Measurements from ENCODE around the gene PLXNC1.
A peak's percentile ranks its signal among the peaks of the same experiment; 100 is the strongest.
"Not testable (repeated sequence)": the region's sequence is repeated elsewhere in the genome, so short reads cannot be mapped to it uniquely, and the experiment has no call there.

The PLXNC1 gene

DNA sequence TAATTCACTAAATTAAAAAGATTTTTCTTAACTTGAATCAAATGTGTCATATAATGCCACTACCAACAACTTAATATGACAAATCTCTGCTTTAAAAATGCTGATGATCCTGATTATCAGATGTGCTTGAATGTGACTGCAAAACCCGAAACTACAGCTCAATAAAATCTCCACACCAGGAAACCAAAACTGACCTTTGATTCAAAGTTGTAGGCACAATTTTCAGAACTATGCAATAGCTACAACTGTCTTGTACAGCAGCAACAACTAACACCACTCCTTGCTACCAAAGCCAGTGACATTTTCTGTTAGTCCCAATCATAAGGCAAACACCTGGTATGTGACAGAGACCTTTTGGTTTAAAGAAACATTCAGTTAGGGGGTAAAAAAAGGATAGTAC is 164.0 kb downstream of the PLXNC1 start:
- no peak for DNase-seq

DNA sequence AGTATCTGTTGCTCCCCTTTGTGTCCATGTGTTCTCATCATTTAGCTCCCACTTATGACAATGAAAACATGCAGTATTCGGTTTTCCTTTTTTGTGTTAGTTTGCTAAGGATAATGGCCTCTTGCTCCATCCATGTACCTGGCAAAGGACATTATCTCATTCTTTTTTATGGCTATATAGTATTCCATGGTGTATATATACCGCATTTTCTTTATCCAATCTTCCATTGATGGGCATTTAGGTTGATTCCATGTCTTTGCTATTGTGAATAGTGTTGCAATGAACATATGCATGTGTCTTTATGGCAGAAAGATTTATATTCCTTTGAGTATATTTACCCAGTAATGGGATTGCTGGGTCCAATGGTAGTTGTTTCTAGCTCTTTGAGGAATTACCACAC is 168.2 kb downstream of the PLXNC1 start:
- not testable (repeated sequence) for DNase-seq

DNA sequence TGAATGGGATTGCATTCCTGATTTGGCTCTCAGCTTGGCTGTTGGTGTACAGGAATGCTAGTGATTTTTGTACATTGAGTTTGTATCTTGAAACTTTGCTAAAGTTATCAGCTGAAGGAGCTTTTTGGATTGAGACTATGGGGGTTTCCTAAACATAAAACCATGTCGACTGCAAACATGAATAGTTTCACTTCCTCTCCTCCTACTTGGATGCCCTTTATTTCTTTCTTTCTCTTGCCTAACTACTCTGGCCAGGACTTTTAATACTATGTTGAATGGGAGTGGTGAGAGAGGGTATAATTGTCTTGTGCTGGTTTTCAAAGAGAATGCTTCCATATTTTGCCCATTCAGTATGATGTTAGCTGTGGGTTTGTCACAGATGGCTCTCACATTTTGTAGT is 169.8 kb downstream of the PLXNC1 start:
- DNase-seq: no peak

DNA sequence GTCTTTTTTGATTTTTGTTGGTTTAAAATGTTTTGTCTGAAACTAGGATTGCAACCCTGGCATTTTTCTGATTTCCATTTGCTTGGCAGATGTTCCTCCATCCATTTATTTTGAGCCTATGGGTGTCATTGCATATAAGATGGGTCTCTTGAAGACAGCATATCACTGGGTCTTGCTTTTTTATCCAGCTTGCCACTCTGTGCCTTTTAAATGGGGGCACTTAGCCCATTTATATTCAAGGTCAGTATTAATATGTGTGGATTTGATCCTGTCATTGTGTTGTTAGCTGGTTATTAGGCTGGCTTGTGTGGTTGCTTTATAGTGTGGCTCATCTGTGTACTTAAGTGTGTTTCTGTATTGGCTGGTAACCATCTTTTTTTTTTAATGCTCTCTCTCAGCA is 171.7 kb downstream of the PLXNC1 start:
- DNase-seq: no peak

DNA sequence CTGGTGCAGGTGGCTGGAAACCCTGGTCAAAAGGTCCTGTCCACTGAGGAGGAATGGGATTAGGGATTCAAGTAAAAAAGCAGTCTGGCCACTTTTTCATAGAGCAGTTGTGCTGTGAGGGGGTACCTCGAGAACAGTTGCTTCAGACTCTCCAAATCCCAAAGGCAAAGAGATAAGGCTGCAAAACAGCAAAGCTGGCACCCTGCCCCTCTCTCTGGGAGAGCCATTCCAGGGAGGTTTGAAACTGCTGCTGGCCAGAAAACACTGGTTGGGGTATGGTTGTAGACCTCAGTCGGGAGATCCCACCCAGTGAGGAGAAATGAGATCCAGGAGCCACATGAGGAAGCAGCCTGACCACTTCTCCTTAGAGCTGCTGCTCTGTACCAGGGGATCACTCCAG is 174.0 kb downstream of the PLXNC1 start:
- no peak for DNase-seq

DNA sequence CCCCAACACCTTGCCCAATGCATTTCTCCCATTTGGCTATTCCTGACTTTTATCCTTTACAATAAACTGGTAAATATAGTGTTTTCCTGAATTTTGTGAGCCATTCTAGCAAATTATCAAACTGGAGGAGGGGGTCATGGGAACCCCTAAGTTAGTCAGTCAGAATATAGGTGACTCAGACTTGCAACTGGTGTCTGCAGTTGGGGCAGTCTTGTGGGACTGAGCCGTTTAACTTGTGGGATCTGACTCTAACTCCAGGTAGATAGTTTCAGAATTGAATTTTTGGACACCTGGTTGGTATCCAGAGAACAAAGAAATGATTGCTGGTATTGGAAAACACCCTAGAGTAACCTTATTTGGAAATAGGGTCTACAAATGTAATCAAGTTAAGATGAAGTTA is 177.9 kb downstream of the PLXNC1 start:
- no peak for DNase-seq

DNA sequence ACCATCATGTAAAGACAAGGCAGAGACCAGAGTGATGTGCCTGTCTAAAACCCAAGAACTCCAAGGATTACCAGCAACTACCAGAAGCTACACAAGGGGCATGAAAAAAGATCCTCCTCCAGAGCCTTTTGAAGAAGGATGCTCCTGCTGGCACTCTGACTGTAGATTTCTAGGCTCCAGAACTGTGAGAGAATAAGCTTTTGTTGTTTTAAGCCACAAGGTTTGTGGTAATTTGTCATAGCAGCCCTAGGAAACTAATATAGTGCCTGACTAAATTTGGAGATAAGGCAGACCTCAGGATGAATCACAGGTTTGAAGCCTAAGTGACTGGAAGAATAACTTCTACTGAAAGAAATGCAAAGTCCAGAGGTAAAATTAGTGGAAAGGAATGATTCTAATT is 178.3 kb downstream of the PLXNC1 start:
- no peak for DNase-seq

DNA sequence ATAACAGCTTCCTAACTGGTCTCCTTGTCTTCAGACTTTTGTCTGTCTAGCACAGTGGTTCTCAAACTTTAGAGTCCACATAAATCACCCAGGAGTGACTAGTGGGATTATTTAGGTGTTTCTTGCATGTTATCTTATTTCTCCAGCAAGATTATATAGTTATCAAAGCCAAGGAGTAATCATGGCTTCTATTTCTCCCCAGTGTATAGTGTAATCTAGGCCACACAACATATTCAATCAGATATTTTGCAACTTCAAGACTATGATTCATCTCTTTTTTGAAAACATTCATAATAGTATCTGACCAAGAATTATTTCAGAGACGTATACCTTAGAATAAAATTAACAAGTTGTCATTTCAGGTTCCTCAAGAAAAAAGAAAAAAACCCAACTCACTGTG is 179.4 kb downstream of the PLXNC1 start:
- no peak for DNase-seq

DNA sequence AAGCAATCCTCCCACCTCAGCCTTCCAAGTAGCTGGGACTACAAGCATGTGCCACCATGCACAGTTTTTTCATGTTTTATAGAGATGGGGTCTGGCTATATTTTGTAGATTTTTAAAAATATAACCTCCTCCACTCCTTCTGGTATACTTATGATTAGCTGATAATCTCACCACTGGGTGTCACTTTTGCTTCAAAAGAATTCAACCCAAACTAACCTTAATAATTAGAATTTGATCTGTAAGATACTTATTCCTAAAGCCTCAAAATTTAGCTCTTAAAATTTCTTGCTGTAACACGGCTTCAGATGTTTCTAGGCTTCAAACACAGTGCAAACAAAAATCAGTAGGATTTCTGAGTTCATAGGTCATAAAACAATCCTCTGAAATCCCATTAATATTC is 181.0 kb downstream of the PLXNC1 start:
- peak; percentile 3 for DNase-seq

DNA sequence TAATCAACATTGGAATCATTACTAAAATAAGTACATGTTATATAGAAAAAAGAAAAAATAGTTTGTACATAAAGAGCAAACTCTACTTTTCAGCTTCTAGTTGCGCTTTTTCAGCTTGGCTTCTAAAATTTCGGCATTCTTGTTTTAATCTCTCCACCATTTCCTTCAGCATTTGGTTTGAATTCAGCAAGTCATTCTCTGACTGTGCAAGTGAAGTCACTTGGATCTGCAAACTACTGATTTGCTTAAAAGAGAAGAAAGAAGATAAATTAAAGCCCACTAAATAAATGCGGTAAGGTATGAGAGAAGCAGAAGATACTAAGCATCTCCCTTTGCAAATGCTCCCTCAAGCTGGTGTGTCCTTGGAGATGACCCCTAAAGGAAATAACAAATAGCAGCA is 185.0 kb downstream of the PLXNC1 start:
- DNase-seq: no peak

DNA sequence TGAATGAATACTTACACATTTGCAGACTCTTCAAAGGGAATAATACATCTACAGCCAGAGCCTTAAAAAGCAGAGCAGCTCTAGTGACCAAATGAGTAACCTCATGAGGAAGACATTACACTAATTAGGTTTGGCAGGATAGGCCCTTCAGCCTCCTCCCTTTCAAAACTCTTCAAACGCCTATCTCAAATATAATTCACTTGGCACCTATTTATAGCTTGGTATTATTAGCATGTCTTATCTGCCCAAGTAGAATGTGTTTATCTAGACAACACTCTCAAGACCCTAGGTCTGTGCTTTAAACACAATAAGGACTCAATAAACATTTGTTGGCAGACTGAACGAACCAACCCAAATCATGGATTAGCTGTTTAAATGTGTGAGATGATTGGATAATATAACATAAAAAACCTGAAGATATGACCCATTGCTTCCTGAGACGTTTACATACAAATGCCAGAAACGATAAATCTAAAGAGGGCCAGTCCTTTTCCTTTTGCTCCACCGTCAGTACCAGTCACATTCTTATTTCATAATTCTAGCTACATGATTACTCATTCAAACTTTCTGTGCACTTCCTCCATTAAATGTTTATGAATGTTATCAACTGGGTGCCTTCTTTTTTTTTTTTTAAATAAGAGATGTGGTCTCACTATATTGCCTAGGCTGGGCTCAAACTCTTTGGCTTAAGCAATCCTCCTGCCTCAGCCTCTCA is 188.0 kb downstream of the PLXNC1 start:
- no peak for DNase-seq

DNA sequence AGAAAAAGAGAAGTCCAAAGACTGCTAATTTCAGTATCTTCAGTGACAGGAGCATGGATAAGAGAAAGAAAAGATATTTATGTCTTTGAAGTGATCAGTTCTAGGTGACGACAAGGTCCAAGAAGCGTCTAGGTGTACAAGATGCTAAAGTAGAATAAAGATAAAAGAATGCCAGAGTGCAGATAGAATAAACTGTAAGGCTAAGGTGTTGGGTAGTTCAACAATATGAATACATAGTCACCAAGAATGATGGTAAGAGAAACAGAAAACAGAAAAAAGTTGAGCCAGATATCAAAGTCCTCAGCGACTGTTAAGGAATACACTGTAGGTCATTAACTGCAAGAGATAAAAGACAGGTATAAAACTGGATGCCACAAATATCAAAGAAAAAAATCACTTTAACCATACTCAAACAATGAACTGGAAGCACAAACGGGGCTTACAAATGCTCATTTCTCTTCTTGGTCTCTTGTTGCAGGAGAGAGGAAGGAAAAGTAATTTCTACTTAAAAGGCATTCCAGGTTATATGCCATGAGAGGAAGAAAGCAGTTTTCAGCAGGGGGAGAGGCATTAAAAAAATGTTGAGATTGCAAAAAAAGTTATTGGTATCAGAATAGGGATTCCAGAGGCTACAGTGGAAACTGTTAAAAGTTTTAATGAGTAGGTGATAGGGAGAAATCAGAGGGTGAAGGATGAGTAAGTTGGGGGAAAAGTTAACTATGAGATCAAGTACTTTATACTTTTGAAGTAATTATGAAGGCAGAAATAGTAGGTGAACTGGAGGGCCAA is 189.8 kb downstream of the PLXNC1 start:
- DNase-seq: no peak

DNA sequence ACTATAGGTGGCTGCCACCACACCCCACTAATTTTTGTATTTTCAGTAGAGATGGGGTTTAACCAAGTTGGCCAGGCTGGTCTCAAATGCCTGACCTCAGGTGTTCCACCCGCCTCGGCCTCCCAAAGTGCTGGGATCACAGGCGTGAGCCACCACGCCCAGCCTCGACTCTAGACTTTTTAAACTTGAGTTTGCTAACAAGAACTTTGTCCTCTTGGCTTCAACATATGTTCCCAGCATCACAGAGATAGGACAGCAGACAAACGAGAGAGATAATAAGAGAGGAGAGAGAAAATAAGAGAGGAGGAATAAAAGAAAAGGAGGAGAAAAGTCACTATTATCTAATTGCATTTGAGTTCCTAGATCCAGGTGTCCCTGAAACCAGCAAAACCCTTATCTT is 192.2 kb downstream of the PLXNC1 start:
- DNase-seq: no peak

DNA sequence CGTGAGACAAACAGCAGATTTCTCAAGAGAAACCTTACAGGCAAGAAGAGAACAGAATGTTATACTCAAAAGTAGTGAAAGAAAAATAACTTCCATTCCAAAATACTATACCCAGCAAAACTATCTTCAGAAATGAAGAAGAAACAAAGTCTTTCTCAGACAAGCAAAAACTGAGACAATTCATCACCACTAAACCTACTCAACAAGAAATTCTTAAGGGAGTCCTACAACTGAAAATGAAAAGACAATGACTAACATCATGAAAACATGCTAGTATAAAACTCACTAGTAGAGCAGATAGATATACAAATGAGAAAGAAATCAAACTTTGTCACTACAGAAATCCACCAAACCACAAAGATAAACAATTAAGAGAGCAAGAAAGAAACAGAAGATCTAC is 204.8 kb downstream of the PLXNC1 start:
- no peak for DNase-seq

All from NCI-H1092 treated with DMSO at 0.1 percent for 48 hours (cell line).